Smooth muscle cell of the brain vasculature (primary cell): Measurements from ENCODE around the gene TPK1.

ENCODE experiments used
- DNase-seq: peaks from one replicate; pipeline ENCODE4 v3.0.0-alpha.2; 2012; ENCODE audit warnings: low read depth, low spot score

The TPK1 gene

DNA sequence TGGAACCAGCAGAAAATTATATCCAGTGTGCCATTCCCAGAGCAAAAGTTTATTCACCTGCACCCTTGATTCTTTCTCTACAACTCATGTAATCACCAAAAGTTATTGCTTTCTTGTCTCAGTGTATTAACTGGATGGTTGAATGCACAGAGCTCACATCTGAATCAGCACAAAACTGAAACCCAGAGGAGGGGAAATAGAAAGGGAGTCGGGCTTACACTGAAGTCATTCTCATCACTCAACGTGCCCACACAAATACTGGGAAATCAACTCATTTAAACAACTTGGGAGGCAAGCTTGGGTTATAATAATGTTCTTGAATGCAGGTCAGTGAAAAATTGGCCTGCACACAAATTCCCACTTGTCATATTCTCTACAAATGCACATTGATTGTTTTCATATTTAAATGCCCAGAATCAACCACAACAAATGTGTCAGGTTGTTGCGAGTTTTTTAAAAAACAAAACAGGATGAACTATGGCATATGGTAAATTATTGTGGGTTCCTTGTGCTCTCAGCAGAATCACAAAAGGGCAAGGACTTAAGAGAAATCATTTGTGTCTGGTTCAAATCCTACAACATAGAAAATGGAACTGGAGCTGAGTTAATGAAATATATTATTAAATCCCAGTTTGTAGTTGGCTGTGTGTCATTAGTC lies 306.5 kb downstream of the TPK1 start:
- DNase-seq = no peak

DNA sequence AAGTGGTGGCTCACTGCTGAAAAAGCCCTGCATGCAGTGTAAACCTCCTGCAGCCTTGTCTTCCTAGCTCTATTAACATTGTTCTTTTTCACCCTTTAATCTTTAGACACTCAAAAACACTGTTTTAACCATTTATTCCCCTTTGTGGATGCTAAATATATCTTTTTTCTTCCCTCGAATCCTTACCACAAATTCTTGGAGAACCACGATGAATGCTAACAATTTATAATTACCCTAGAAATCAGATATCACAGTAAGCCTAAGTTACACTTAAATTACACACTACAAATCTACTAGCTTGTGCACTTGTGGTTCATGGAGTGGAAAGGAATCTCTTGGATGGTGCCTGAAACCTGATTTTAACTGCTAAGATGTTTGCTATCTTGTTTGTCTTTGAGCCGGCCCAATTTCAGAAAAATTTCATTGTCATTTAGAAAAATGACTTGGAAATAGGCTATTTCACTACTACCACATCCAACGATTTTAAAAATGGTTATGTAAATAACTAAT lies 307.3 kb downstream of the TPK1 start:
- no peak for DNase-seq

DNA sequence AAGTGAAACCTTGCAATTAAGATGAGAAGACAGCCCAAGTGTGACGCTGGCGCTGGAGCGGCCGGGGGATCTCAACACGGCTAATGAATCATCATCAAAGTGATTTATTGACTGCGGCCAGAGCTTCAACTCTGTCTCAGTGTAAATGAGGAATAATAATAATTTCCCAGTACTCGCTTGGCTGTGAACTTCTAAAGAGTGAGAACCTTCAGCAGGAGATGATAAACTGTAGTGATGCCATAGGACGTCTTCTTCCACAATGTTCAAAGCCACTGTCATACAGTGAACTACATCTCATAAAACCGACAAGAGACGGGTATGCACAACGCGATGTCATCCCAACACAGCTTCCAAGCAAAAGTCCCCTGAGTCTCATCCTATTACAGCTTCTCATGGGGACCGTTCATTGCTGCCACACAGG lies 308.8 kb downstream of the TPK1 start:
- DNase-seq = no peak

DNA sequence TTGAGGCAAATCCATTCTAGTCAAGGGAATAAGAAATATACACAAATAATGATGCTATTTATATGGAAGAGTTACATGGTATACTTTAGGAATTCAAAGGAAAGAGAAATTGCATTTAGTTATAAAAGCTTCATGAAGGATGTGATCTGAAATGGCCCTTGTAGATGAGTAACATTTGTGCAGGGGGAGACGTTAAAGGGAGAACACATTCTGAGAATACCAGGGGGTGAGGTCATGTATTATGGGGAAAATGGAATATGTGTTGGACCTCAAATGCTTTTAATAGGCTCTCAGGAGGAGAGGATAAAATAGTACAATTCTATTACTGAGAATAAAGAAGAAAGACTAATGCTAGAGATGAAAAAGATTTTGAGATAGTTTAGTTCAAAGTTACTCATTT lies 309.9 kb downstream of the TPK1 start:
- DNase-seq = no peak

DNA sequence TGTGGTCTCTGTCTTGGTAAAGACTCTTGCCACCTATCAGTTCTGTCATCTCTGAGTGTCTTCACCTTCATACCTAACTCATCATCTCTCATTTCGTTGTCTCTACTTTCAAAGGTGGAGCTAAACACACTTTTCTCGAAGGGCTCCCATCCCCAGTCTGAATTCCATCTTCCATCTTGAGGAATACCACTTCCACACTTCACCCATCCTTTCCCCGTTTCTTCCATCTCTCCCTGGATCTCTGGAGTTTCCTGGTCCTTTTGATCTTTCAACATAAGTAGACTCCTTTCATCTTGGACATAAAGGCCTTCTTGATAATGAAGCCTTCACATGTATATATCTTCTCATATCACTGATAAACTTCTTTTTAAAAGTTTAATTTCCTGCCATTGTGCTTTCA lies 311.6 kb downstream of the TPK1 start:
- DNase-seq = no peak

DNA sequence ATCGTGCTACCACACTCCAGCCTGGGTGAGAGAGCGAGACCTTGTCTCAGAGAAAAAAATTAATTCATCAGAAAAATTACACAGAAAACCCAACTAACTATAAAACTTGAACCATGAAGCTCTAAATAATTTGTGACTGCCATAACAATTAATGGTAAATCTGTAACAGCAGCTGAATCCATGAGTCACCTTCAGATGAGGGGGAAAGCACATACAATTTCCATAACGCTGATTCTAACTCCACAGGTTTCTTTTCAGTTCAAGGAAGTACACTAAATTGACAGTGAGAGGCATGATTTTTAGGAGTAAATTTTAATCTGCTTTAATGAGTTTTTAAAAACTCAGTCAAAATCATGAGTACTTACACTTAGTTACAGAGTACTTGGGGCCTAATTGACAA lies 312.2 kb downstream of the TPK1 start:
- no peak for DNase-seq

DNA sequence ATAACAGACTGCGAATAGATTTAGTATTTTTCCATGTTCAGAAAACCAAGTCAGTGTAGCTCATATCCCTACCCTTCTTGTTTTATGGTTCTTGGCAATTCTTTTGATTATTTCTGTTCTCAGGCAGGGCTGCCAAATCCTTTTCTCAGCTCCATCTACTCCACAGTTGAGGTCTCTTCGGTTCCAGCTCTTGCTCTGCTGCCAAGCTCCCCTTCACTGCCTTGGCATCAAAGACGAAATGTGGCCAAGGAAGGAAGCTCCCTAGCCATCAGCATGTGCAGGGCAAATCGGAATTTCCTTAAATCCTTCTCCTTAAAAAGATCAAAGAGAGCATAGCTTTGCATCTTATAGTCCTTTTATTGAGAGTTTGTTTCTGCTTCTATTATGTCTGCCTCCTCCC lies 315.9 kb downstream of the TPK1 start:
- DNase-seq = no peak

DNA sequence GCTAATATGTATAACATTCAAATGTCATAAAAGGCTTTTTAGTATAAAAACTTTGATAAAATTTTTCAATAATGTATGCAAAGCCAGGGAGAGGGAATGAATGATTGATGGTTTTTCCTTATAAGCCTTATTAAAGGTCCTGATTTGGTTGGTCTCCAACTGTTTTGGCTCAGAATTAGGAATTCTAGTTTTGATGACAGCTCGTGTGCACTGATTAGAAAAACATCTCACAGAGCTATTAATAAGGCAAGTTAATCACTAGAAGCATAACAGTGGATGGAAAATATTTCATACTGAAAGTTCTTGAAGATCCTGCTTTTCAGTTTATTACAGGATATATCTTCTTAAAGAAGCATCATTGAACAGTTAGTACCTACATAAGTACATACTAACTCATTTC lies 317.5 kb downstream of the TPK1 start:
- no peak for DNase-seq

DNA sequence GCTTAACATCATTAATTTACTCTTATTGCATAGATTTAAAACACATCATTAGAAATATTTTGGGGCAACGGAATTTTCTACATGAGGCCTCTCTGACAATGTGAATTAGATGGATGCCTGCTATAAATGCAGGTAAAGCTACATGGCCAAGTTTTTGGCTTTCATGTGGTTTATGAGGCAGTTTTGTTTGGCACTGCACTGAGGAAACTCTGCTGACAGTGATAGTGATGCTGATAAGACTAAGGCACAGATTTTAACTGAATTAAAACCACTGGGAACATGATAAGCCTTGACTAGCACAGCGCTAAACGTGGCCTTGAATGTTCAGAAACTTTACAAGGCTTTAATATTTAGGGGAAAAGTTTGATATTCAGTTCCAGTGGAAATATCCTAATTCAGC lies 318.1 kb downstream of the TPK1 start:
- DNase-seq = no peak

DNA sequence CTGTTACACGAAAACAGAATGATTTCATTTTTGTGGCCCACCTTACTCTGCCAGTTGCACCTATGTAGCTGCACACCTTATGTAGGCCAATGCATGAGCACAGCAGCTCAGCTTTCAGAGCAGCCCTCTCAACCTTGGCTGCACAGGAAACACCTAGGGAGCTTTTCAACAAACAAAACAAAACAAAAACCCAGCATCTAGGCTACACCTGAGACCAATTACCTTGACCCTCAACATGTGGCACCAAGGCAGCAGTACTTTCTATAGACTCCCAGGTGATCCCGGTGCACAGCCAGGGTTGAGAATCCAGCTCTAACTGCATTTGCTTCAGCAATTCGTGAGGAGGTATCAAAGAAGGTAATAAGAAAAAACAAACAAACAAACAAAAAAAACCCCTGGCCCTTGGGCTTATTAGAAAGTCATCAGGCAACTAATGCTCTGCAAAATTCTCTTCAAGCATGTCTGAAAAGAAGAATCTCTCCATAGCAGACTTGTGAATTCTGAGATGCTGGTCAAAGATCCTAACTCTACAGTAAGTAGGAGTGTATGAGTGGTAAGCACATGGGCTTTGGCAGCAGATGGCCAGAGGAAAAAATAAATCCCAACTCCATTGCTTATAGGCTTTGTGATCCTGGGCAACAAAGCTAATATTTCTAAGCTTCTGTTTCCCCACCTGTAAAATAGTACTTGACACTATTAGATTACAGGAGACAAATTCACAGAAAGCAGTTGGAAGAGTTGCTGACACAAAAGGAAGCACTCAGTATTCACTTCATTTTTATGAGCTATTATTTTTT lies 318.9 kb downstream of the TPK1 start:
- DNase-seq = no peak

DNA sequence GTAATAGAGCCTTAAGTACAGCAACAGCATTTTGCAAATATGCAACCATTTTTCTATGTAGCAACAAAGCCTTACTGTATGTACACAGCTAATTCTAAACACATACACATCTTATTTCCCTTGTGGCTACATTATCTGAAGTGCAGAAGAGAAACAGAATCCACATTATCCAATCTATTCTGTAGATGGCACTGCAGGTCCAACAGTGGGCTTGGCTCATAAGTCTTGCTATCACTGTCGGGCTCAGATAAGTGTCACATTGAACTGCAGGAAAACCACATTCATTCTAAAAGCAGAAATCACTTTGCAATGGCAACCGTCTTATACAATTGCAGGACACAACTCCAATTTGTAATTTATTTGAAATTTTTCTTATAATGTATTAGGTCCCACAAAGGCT lies 322.5 kb downstream of the TPK1 start:
- DNase-seq = no peak

DNA sequence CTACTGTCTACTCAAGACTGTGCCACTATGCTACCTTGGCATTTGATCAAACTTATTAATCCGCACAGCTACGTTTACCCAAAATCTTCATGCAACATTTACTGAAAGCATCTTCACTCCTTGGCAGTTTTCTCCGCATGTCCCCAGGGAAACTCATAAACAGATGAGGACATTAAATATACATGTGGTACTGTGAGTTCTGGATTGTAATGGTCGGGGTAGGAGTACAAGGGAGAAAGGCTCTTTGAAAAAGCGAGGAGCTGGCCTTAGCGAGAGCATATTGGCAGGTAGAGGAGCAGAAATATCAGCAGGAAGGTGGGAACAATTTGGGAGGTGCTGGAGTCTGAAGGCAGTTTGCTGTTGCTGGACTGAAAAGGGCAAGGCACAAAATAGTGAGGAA lies 325.2 kb downstream of the TPK1 start:
- DNase-seq = no peak

DNA sequence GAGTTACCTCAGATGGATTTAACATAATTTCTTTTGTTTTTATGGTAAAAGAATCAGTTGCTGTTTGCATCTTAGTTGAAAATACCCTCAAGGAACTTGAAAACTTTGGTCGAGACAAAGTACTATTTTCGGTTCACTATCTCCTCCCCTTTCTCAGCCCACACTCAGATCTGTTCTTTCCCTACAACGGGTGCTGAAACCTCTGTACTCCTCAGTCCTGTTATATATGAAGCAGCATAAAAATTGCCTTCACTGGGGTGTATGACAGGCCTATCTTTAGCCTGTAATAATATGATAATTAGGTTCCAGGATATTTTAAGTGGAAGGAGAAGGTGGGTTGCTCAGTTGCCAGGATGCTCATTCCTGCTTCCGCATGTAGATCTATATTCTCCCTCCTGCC lies 327.2 kb downstream of the TPK1 start:
- DNase-seq = no peak

DNA sequence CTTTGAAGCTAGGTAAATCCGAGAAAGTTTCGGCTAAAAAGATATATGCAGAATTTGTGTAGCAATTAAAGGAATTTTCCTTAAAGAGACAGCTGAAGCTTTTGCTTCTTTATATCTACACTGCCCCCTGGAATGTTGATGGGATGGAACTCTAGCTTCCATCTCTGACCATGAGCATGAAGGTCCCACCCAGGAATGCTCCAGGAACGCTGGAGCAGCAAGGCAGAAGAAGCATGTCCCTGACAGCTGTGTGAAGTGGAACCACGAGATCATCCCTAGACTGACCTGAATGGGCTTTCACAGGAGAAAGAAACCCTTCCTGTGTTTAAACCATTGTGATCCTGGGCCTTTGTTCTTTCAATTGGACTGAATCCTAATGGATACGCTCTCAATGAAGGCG lies 332.6 kb downstream of the TPK1 start:
- no peak for DNase-seq

DNA sequence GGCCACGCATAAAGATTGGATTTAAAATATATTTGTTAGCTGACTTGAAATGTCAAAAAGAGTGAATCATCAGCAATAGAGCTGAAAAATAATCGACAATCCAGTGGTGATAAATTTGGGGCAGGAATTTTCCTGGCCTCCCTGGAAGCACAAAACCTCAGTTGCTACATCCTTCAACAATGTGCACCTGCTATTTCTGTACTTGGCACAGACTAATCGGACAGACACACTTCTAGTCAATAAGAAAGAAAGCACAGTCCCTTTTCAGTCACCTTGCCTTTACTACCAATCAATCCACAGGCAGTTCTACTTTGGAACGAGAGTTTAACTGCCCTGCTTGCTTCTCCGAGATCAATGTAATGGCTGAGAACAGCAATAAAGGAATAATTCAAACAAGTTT lies 335.6 kb downstream of the TPK1 start:
- no peak for DNase-seq

DNA sequence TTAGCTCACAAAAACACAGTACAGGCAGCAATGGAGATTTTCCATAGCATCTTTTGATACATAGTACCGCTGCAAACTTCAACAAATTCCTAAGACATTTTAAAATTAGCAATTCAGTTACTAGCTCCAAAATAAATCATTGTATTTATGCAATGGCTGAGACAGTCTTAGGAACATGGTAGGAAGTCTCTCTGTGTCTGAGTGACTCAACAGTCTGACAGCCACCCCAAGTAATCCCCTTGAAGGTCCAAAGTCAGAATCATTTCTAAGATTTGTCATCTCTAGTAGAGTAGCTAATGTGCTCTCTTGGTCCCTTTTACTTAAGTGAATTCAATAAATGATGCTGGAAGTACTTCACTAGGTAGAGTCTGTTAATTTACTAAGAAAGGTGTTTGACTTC lies 338.6 kb downstream of the TPK1 start:
- no peak for DNase-seq

DNA sequence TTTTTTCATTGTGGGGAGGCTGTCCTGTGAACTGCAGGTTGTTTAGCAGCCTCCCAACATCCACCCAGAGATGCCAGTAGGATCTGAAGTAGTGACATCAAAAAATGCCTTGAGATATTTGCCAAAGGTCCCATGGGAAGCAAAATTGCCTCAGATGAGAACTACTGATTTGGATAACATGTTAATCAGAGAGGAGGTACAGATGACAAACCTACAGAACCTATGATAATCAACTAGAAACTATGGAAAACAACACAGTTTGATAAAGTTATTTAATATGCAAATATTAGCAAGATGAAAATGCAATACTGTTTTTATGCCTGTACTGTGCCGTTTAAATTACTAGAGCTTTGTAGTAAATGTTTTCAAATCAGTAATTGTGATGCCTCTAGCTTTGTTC lies 341.5 kb downstream of the TPK1 start:
- DNase-seq = no peak

DNA sequence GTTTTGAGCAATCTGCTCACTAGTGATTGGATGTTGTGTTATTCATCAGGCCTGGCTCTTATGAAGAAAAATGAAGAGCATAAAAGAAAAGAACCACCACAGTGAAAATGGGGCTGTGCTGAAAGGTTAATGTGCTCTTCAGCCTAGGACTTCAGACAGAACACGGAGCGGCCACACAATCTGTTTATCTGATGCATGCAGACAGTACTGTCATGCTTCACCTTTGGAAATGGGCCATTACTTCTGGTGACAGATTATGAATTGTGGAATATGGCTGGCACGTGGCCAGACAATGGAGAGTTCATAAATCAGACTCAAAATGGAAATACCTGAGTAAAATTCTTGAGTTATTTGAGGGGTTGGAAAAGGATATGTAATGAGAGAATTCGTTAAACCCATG lies 346.3 kb downstream of the TPK1 start:
- DNase-seq = no peak

DNA sequence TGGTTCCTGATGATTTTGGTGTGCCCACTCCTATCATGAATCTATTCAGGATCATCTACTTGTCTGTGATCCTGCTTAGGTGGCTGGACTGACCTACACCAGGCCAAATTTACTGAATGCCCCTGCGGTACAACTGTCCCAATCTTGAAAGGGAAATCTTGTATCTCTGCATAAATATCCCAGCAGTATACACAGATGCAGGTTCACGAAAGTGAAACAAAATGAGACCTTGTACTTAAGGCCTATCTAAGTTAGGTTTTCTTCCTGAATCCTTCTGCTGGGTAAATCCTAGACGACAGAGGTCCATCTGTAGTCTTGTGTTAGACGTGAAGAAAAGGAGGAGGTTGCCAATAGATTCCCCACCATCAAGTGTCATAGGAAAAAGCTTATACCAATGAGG lies 346.9 kb downstream of the TPK1 start:
- DNase-seq = no peak

DNA sequence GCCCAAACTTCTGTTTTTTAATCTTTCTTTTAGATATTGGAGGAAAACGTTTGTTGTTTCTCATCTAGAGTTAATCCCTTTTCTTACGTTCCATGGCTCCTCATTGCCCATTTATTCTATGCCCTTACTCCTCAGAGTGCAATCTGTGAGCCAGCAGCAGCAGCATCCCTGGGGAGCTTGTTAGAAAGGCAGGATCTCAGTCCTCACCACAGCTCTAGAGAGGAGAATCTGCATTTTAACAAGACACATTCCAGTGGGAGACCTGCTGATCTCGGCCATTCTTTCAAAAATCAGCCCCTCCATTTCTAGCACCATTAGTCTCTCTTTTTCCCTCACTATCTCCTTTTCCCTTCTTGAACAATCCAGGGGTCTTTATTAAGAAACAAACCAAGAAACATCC lies 348.0 kb downstream of the TPK1 start:
- no peak for DNase-seq

DNA sequence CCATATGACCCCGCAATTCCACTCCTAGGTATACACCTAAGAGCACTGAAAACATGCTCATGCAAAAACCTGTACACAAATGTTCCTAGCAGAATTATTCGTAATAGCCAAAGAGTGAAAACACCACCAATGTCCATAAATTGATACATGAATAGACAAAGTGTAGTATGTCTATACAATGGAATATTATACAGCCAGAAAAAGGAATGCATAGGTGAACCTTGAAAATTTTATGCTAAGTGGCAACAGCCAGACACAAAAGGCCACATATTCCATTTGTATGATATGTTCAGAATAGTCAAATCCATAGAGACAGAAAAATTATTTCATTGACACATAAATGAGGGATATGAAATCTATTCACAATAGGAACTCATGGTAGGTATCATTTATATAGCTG lies 351.4 kb downstream of the TPK1 start:
- DNase-seq = no peak

DNA sequence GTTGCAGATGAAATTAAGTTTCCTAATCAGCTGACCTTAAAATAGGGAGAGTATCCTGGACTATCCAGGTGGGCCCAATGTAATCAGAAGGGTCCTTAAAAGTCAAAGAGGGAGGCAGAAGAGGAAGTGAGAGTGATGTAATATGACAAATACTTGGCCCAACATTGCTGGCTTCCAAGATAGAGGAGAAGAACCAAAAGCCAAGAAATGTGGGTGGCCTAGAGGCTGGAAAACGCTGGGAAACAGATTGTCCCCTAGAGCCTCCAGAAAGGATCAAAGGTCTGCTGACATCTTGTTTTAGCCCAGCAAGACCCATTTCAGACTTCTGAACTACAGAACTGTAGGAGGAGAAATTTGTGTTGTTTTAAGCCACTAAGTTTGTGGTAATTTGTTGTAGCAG lies 352.7 kb downstream of the TPK1 start:
- no peak for DNase-seq

DNA sequence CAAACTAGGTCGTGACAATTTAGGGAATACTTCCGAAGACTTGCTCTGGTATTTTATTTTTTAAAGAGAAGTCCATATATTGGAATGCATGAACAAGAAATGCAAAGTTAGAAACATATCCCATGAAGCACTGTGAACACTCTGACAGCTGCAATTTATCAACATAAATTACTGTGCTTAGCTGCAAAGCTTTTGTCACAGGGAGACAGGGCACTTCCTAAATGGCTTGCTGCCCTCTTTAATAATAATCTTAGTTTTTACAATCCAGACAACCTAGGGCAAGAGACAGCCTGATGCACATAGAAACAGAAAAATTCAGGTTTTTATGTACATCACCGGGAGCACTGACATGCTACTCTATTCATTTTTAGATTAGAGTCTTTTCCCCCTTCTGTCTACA lies 354.0 kb downstream of the TPK1 start:
- DNase-seq = no peak
